Activated CD8-positive, alpha-beta T cell treated with anti-CD3 and anti-CD28 coated beads for 36 hours (primary cell): ENCODE measurements around the gene NKAIN2. TPM values are rescaled to one million over a fixed set of nuclear protein-coding genes. Genes with fewer than 3 reads are reported as not detected.

Experiments used
- ATAC-seq: fragments of 200-7000 bp; cut with Tn5 transposase; one replicate; pipeline ENCODE4 v1.10.0; 2021; ENCODE audit warnings: mild to moderate bottlenecking, moderate library complexity
- CTCF ChIA-PET: fragments of 350-600 bp; sonication (Branson Sonifier 250); formaldehyde crosslinking; loops from one replicate; lab custom pipeline; 2021; ENCODE audit warnings: antibody characterized with exemption; lab: Charles Lee
- POLR2A ChIA-PET: fragments of 350-600 bp; sonication (Branson Sonifier 250); formaldehyde crosslinking; loops from one replicate; lab custom pipeline; 2021; ENCODE audit warnings: antibody characterized with exemption; lab: Charles Lee
- DNase-seq: peaks from one replicate; pipeline ENCODE4 v3.0.0-alpha.2; 2020
- H3K27ac Mint-ChIP-seq: one replicate; pipeline ENCODE4 v1.8.0; 2021; ENCODE audit warnings: mild to moderate bottlenecking, mixed read lengths
- H3K27me3 Mint-ChIP-seq: one replicate; pipeline ENCODE4 v1.8.0; 2021; ENCODE audit warnings: mixed read lengths
- H3K36me3 Mint-ChIP-seq: one replicate; pipeline ENCODE4 v1.8.0; 2021; ENCODE audit warnings: low read depth, mixed read lengths
- H3K4me1 Mint-ChIP-seq: one replicate; pipeline ENCODE4 v1.8.0; 2021; ENCODE audit warnings: low read depth, mixed read lengths
- H3K4me3 Mint-ChIP-seq: one replicate; pipeline ENCODE4 v1.8.0; 2021; ENCODE audit warnings: mild to moderate bottlenecking, moderate library complexity, mixed read lengths
- H3K9me3 Mint-ChIP-seq: one replicate; pipeline ENCODE4 v1.8.0; 2021; ENCODE audit warnings: mixed read lengths
- CTCF ChIP-seq: fragments of 200-600 bp; IDR thresholded peaks from one replicate; pipeline ENCODE4 v1.8.0; 2022; ENCODE audit warnings: antibody characterized with exemption, mild to moderate bottlenecking
- intact Hi-C: fragments of 100-400 bp; cut with micrococcal nuclease; formaldehyde crosslinking; loops from one replicate; pipeline ENCODE4 v1.10.0; 2022
- total RNA-seq, 2 experiments: library from RNA; stranded (reverse); gene quantifications; one replicate each; pipeline ENCODE4 v1.2.3, GENCODE V29; 2021

NKAIN2 gene
- total RNA-seq, 2 experiments from 2014 or later, result not detected

GRCh38 chr6:124303971-124304370 lies 500.3 kb downstream of the NKAIN2 start:
- no peak overlapping the region for H3K4me3 Mint-ChIP-seq
- H3K4me1 Mint-ChIP-seq, result no peaks in the 10 kb centered on the region
- TF ChIP-seq CTCF, result no peak
- peaks cover 1% of the 10 kb centered on the region for H3K9me3 Mint-ChIP-seq
- intact Hi-C loops, result no loop called here
- no peak overlapping the region for H3K27ac Mint-ChIP-seq
- CTCF ChIA-PET, result no interaction called here
- no peaks in the 10 kb centered on the region for H3K36me3 Mint-ChIP-seq
- ATAC-seq, result no peak
- no peaks in the 10 kb centered on the region for H3K27me3 Mint-ChIP-seq
- POLR2A ChIA-PET, result no interaction called here
- no peak for DNase-seq

- ChIA-PET POLR2A (no interaction called here), CTCF (no interaction called here)
- H3K36me3 Mint-ChIP-seq, result no peaks in the 10 kb centered on the region
- ATAC-seq (no peak), DNase-seq (no peak)
- no peak overlapping the region for H3K27ac Mint-ChIP-seq
- no peaks in the 10 kb centered on the region for H3K4me1 Mint-ChIP-seq
- H3K9me3 Mint-ChIP-seq, result peaks cover 1% of the 10 kb centered on the region
- TF ChIP-seq CTCF, result no peak
- H3K27me3 Mint-ChIP-seq, result no peaks in the 10 kb centered on the region
- intact Hi-C loops, result no loop called here
- no peak overlapping the region for H3K4me3 Mint-ChIP-seq
Measured at GRCh38 chr6:124310139-124310538, 506.5 kb downstream of the NKAIN2 start.

DNA sequence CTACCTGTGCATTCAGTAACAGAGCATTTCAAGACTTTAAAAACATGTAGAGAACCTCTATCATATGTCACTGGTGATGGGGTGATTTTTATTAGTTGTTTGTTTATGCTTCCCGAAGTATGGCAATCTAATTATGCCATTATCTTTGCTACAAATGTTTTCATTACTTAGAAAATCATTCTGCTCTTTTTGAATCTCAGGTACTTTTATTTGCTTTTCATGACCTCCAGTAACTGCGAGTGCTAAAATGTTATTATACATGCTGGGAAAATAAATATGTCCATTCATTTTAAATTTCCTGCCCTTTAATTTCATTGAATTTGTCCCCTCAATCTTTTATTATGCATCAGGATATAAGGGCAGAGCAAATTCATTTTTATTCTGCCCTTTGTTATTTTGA lies 515.7 kb downstream of the NKAIN2 start:
- Mint-ChIP-seq H3K4me3 (no peak overlapping the region), H3K27ac (no peak overlapping the region), H3K36me3 (no peaks in the 10 kb centered on the region), H3K9me3 (no peaks in the 10 kb centered on the region), H3K4me1 (no peaks in the 10 kb centered on the region), H3K27me3 (no peaks in the 10 kb centered on the region)
- DNase-seq (no peak), ATAC-seq (no peak)
- no peak for TF ChIP-seq CTCF
- intact Hi-C loops, result no loop called here
- ChIA-PET CTCF (no interaction called here), POLR2A (no interaction called here)

DNA sequence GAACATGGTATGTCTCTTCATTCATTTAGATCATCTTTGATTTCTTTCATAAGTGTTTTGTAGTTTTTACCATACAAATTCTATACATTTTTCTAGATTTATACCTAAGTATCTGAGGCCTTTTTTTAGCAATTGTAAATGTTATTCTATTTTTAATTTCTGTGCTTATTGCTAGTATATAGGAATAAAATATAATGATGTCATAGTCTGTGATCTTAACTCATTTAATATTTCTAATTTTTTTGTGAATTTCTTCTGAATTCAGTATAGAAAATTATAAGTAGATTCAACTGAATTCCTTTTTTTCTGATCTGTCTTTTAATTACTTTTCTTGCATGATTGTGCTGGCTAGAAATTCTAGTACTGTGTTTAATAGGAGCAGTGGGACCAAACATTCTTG lies 520.6 kb downstream of the NKAIN2 start:
- Mint-ChIP-seq H3K36me3 (no peaks in the 10 kb centered on the region), H3K9me3 (no peaks in the 10 kb centered on the region), H3K27me3 (no peaks in the 10 kb centered on the region), H3K4me3 (no peak overlapping the region), H3K27ac (no peak overlapping the region), H3K4me1 (no peaks in the 10 kb centered on the region)
- ATAC-seq, result no peak
- DNase-seq, result no peak
- CTCF ChIA-PET, result no interaction called here
- POLR2A ChIA-PET, result no interaction called here
- no peak for TF ChIP-seq CTCF
- intact Hi-C loops, result no loop called here

DNA sequence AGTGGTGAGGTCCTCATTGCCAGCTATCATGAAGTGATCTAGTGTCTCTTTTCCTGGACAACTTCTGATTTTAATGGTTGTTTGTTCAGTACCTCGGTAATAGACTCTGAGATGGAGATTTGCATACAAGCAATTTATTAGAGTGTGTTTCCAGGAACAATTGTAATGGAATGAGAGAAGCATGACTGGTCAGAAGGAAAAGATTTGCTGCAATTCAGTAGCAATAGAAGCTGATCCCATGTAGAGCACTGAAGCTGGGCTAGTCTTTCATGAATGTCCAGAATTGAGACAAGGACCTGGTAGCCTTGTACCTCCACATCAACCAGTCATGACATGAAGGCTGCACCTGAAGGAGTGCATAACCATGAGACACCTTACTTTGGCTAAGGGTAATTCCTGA lies 526.5 kb downstream of the NKAIN2 start:
- H3K4me3 Mint-ChIP-seq, result no peak overlapping the region
- intact Hi-C loops, result no loop called here

More for the DNA sequence above, 526.5 kb downstream of the NKAIN2 start:
- ATAC-seq (no peak), DNase-seq (no peak)
- H3K36me3 Mint-ChIP-seq, result no peaks in the 10 kb centered on the region
- H3K27ac Mint-ChIP-seq, result no peak overlapping the region
- H3K9me3 Mint-ChIP-seq, result peaks cover 3% of the 10 kb centered on the region
- CTCF ChIA-PET, result no interaction called here
- H3K4me1 Mint-ChIP-seq, result no peaks in the 10 kb centered on the region
- H3K27me3 Mint-ChIP-seq, result no peaks in the 10 kb centered on the region
- TF ChIP-seq CTCF, result no peak
- POLR2A ChIA-PET, result no interaction called here
